SK-N-MC (cell line): ENCODE data around the gene GABRG2.

Experiments
- EZH2 ChIP-seq: fragments of 200-600 bp; sonication (generic); IDR thresholded peaks from one replicate; pipeline ENCODE4 v1.6.1; 2017; ENCODE audit warnings: antibody characterized with exemption
- FOXP2 ChIP-seq: optimal IDR thresholded peaks from 2 replicates; pipeline ENCODE3; 2011; ENCODE audit warnings: mild to moderate bottlenecking, moderate library complexity; ENCODE audit not compliant: insufficient read depth; ENCODE audit errors: extremely low read length, control extremely low read depth
- POLR2AphosphoS5 ChIP-seq: IDR thresholded peaks from 2 replicates; pipeline ENCODE4 v1.6.1; 2012; ENCODE audit warnings: mild to moderate bottlenecking, low read depth, low read length, borderline replicate concordance

DNA sequence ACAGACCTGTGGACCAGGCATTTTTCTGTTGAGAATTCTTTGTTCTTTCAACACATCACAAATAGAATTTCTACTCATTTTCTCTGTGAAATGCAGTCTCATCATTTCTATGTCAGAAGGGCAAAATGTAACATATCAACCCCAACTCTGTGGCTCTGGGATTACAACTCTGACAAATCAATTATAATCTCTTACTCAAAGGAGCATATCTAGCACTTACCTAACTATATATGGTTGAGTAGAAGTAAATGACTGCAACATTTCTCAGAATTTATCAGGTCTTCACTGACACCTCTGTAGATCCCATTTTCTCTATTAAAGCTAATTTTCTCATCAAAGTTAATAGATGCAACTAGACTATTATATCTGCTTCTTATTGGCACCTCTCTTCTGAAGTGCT is 64.8 kb downstream of the GABRG2 start:
- no peak for TF ChIP-seq EZH2
- TF ChIP-seq POLR2AphosphoS5 = no peak
- TF ChIP-seq FOXP2 = no peak
